ENCODE data around the gene P4HA2. TPM values are rescaled to one million over a fixed set of nuclear protein-coding genes. Genes with fewer than 3 reads are reported as not detected.

P4HA2 gene
- polyA plus RNA-seq, 1 of the 3 experiments (the other 2 are of a cell fraction): 67.2 TPM

DNA sequence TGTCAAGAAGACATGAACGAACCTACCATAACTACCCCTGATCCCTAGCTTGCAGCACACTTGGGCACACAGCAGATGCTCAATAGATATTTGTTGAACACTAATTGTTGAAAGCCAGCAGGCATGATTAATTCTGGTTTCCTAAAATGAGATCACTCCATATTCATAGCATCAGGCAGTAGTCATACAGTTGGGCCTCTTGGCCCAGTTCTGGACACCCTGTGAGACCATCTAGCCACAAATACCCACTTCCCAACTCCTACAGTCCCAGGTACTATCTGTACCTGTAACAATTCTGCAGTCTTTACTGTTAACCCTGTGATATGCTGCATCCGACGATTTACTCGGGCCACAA, 24.2 kb downstream of the P4HA2 start:
- Histone ChIP-seq H3K27ac (ENCODE audit: low read depth in 2 of 2, low read length in 1 of 2) (no peak overlapping the region; a peak in 1 of 4 replicates), H3K27me3 (ENCODE audit: insufficient read depth) (no peaks in the 10 kb centered on the region), H4K20me1 (ENCODE audit: insufficient read depth) (no peaks in the 10 kb centered on the region), H3K9me3 (no peaks in the 10 kb centered on the region), H3K9me2 (no peaks in the 10 kb centered on the region), H3K9ac (no peak overlapping the region), H3K4me3 (ENCODE audit: low read depth in 2 of 2, low read length in 1 of 2) (no peak overlapping the region), H3K4me1 (ENCODE audit: control insufficient read depth in 1 of 2, insufficient read depth in 2 of 2, low read depth in 1 of 2, low read length in 1 of 2) (peaks cover 0 to 13% of the 10 kb centered on the region in 2 experiments; a peak in 1 of 4 replicates), H3K79me2 (ENCODE audit: insufficient read depth) (no peaks in the 10 kb centered on the region), H3K36me3 (replicated peaks in 1 of 2; ENCODE audit: control insufficient read depth in 1 of 2, insufficient read depth in 2 of 2, low read length in 1 of 2) (peaks cover 11 to 37% of the 10 kb centered on the region in 2 experiments), H3K4me2 (no peak overlapping the region), H2AFZ (ENCODE audit: low read depth) (no peak overlapping the region), H3F3A (replicated peaks; ENCODE audit: insufficient read depth) (no peaks in the 10 kb centered on the region)
- TF ChIP-seq FOSL2 (IDR thresholded peaks at IDR 0.05; ENCODE audit: borderline replicate concordance, low read depth) (0 out of 2 replicates have a peak, but pooled peaks have one; percentile 12), CHD2 (IDR thresholded peaks at IDR 0.05; ENCODE audit: low read length, partially characterized antibody) (no peak), RXRA (IDR thresholded peaks at IDR 0.05; ENCODE audit: borderline replicate concordance, low read depth) (no peak)
- TF ChIP-seq, protein P1, sequence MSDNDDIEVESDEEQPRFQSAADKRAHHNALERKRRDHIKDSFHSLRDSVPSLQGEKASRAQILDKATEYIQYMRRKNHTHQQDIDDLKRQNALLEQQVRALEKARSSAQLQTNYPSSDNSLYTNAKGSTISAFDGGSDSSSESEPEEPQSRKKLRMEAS (IDR thresholded peaks at IDR 0.05; ENCODE audit: low read depth): no peak
- CTCF ChIA-PET: interaction anchor here (5.2 kb wide), 1 partner anchor 13 kb away, joined by 27 read pairs; no protein-coding TSS in a partner anchor
- WGBS (ENCODE audit: low lambda C conversion rate): 95% methylated on average over 4 of the region's 4 CpGs
- POLR2A ChIA-PET: no interaction called here
- DNase-seq: no peak

DNA sequence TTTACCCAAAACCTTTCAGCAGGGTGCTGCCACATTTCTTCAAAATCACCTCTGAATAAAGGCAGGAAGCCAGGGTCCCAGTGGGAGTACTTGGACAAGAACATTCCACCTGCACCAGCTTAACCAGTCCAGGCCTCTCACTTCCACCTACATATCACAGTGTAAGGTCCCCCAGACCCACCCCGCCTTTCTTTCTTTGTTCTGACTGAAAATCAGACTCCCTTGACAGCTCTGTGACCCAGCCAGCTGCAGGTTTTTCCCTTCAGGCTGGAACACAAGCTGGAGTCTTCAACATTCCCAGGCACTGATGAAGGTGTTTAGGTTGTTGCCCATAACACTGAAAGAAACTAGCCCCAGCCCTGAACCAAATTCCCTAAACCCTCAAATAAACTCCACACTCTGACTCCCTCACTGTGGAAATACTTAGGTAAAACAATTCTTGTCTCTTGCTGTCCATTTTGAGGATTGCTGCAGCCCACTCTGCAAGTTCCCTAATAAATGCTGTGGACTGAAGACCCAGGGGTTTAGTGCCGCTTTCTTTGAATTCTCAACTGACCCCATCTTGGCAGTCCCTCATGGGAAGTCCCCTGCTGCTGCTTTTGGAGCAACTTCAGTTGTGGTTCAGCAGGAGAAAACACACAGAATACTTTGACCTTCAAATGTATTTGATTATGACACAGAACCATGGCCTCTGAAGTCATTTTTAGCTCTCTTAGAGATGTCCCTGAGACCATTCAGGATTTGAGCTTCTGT, 24.8 kb downstream of the P4HA2 start:
- no peak for DNase-seq
- Histone ChIP-seq H3K9me3 (no peaks in the 10 kb centered on the region), H3K27me3 (ENCODE audit: insufficient read depth) (no peaks in the 10 kb centered on the region), H2AFZ (ENCODE audit: low read depth) (no peak overlapping the region), H3K79me2 (ENCODE audit: insufficient read depth) (no peaks in the 10 kb centered on the region), H3K4me2 (no peak overlapping the region), H3K4me3 (ENCODE audit: low read depth in 2 of 2, low read length in 1 of 2) (no peak overlapping the region), H3K27ac (ENCODE audit: low read depth in 2 of 2, low read length in 1 of 2) (no peak overlapping the region; a peak in 1 of 4 replicates), H3K9me2 (no peaks in the 10 kb centered on the region), H4K20me1 (ENCODE audit: insufficient read depth) (no peaks in the 10 kb centered on the region), H3F3A (replicated peaks; ENCODE audit: insufficient read depth) (no peaks in the 10 kb centered on the region), H3K9ac (no peak overlapping the region), H3K36me3 (replicated peaks in 1 of 2; ENCODE audit: control insufficient read depth in 1 of 2, insufficient read depth in 2 of 2, low read length in 1 of 2) (peaks cover 13 to 42% of the 10 kb centered on the region in 2 experiments), H3K4me1 (ENCODE audit: control insufficient read depth in 1 of 2, insufficient read depth in 2 of 2, low read depth in 1 of 2, low read length in 1 of 2) (peaks cover 0 to 13% of the 10 kb centered on the region in 2 experiments; a peak in 1 of 4 replicates)
- ChIA-PET POLR2A (no interaction called here), CTCF (interaction anchor here (1.0 to 5.2 kb wide), 2 partner anchors 13 to 15 kb away, joined by 3 to 27 read pairs; no protein-coding TSS in a partner anchor)
- TF ChIP-seq MXI1 (IDR thresholded peaks at IDR 0.05; ENCODE audit: low read depth, low read length) (no peak), RFX5 (IDR thresholded peaks at IDR 0.05; ENCODE audit: low read length) (no peak), MEF2A (IDR thresholded peaks at IDR 0.05; ENCODE audit: borderline replicate concordance, low read depth) (no peak)
- TF ChIP-seq, protein P2, sequence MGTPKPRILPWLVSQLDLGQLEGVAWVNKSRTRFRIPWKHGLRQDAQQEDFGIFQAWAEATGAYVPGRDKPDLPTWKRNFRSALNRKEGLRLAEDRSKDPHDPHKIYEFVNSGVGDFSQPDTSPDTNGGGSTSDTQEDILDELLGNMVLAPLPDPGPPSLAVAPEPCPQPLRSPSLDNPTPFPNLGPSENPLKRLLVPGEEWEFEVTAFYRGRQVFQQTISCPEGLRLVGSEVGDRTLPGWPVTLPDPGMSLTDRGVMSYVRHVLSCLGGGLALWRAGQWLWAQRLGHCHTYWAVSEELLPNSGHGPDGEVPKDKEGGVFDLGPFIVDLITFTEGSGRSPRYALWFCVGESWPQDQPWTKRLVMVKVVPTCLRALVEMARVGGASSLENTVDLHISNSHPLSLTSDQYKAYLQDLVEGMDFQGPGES (IDR thresholded peaks at IDR 0.05; ENCODE audit: low read depth, low read length): no peak
- TF ChIP-seq, protein P1 (IDR thresholded peaks at IDR 0.05; ENCODE audit: low read depth): no peak
- TF ChIP-seq, protein P3, sequence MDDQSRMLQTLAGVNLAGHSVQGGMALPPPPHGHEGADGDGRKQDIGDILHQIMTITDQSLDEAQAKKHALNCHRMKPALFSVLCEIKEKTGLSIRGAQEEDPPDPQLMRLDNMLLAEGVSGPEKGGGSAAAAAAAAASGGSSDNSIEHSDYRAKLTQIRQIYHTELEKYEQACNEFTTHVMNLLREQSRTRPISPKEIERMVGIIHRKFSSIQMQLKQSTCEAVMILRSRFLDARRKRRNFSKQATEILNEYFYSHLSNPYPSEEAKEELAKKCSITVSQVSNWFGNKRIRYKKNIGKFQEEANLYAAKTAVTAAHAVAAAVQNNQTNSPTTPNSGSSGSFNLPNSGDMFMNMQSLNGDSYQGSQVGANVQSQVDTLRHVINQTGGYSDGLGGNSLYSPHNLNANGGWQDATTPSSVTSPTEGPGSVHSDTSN (IDR thresholded peaks at IDR 0.05): no peak
- TF ChIP-seq, protein P4, sequence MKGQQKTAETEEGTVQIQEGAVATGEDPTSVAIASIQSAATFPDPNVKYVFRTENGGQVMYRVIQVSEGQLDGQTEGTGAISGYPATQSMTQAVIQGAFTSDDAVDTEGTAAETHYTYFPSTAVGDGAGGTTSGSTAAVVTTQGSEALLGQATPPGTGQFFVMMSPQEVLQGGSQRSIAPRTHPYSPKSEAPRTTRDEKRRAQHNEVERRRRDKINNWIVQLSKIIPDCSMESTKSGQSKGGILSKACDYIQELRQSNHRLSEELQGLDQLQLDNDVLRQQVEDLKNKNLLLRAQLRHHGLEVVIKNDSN (IDR thresholded peaks at IDR 0.05; ENCODE audit: borderline replicate concordance, low read depth): no peak
- WGBS (ENCODE audit: low lambda C conversion rate): 100% methylated on average over 2 of the region's 2 CpGs

Data from SK-N-SH (cell line).